ENCODE results near the gene LGSN.
"Not testable (repeated sequence)": the region's sequence is repeated elsewhere in the genome, so short reads cannot be mapped to it uniquely, and the experiment has no call there.

LGSN gene

DNA sequence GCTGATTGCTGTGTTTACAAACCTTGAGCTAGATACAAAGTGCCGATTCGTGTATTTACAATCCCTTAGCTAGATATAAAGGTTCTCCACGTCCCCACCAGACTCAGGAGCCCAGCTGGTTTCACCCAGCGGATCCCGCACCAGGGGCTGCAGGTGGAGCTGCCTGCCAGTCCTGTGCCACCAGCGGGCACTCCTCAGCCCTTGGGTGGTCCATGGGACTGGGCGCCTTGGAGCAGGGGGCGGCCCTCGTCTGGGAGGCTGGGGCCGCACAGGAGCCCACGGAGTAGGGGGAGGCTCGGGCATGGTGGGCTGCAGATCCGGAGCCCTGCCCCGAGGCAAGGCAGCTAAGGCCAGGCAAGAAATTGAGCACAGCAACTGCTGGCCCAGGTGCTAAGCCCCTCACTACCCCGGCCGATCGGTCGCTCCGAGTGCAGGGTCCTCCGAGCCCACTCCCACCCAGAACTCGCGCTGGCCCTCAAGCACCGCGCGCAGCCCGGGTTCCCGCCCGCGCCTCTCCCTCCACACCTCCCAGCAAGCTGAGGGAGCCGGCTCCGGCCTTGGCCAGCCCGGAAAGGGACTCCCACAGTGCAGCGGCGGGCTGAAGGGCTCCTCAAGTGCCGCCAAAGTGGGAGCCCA, 44.9 kb downstream of the LGSN start:
- not testable (repeated sequence) for H2BK12ac ChIP-seq (ENCODE audit: low read length); H3K9me3 ChIP-seq (replicated peaks in 1 of 2; ENCODE audit: control insufficient read depth in 2 of 2, insufficient read depth in 1 of 2, low read depth in 1 of 2, low read length in 2 of 2); H3K27ac ChIP-seq (replicated peaks; ENCODE audit: low read length); H3K4me3 ChIP-seq (ENCODE audit: low read length in 2 of 2); H4K8ac ChIP-seq (ENCODE audit: low read depth, low read length); H2BK5ac ChIP-seq (ENCODE audit: low read length); DNase-seq (ENCODE audit: low spot score); H2BK15ac ChIP-seq (ENCODE audit: low read length); H2BK120ac ChIP-seq (ENCODE audit: low read depth, low read length); H2AK5ac ChIP-seq (ENCODE audit: low read depth, low read length); H3K18ac ChIP-seq (ENCODE audit: low read length); H3K27me3 ChIP-seq (ENCODE audit: control insufficient read depth in 3 of 3, insufficient read depth in 3 of 3, low read depth in 1 of 3, low read length in 3 of 3); H3K36me3 ChIP-seq (replicated peaks in 1 of 2; ENCODE audit: control insufficient read depth in 2 of 2, insufficient read depth in 2 of 2, low read length in 2 of 2); H3K9ac ChIP-seq (ENCODE audit: low read depth, low read length, poor library complexity); H3K4ac ChIP-seq (ENCODE audit: low read length); H4K91ac ChIP-seq (ENCODE audit: low read depth, low read length, poor library complexity); H3K4me1 ChIP-seq (ENCODE audit: control insufficient read depth in 2 of 2, insufficient read depth in 1 of 2, low read depth in 1 of 2, low read length in 2 of 2); H3K23ac ChIP-seq (ENCODE audit: low read depth, low read length, poor library complexity); H3K79me1 ChIP-seq (ENCODE audit: low read depth, low read length); H3K4me2 ChIP-seq (ENCODE audit: insufficient read depth, low read length, poor library complexity, severe bottlenecking); H2AFZ ChIP-seq (ENCODE audit: low read length)
- peak overlapping the region; percentile 21 for H3K14ac ChIP-seq (ENCODE audit: low read length)
- WGBS, 2 donors (ENCODE audit: extremely low coverage in 2 of 2, insufficient read length in 2 of 2, insufficient replicate concordance in 1 of 2): no CpG with 5 or more reads among the region's 35 CpGs

DNA sequence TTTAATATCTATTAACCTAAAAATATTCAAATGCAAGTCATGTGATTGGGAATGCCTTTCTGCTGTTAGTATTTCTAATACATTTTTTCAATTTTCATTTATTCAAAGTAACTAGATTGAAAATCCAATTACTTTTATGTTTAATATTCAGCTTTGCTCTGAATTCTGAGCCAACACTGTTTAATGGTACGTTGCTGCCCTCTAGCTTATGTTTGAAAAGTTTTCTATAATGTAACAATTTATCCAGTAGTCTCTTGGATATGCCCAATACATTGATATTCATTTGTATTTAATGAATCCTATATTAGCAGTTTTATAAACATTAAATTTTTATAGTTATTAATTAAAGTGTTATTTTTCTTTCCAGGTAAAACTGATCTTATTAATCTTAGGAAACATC, 47.4 kb downstream of the LGSN start:
- Histone ChIP-seq H3K23ac (ENCODE audit: low read depth, low read length, poor library complexity) (no peak overlapping the region), H2BK12ac (ENCODE audit: low read length) (no peak overlapping the region), H3K79me1 (ENCODE audit: low read depth, low read length) (no peaks in the 10 kb centered on the region), H2AFZ (ENCODE audit: low read length) (no peak overlapping the region), H2BK5ac (ENCODE audit: low read length) (no peak overlapping the region), H4K8ac (ENCODE audit: low read depth, low read length) (no peak overlapping the region), H3K4me1 (ENCODE audit: control insufficient read depth in 2 of 2, insufficient read depth in 1 of 2, low read depth in 1 of 2, low read length in 2 of 2) (no peaks in the 10 kb centered on the region), H3K9me3 (replicated peaks in 1 of 2; ENCODE audit: control insufficient read depth in 2 of 2, insufficient read depth in 1 of 2, low read depth in 1 of 2, low read length in 2 of 2) (no peaks in the 10 kb centered on the region), H3K4ac (ENCODE audit: low read length) (no peak overlapping the region), H3K36me3 (replicated peaks in 1 of 2; ENCODE audit: control insufficient read depth in 2 of 2, insufficient read depth in 2 of 2, low read length in 2 of 2) (no peaks in the 10 kb centered on the region), H2BK15ac (ENCODE audit: low read length) (no peak overlapping the region), H3K18ac (ENCODE audit: low read length) (no peak overlapping the region), H2BK120ac (ENCODE audit: low read depth, low read length) (no peak overlapping the region), H3K9ac (ENCODE audit: low read depth, low read length, poor library complexity) (no peak overlapping the region), H3K27ac (replicated peaks; ENCODE audit: low read length) (no peak overlapping the region), H2AK5ac (ENCODE audit: low read depth, low read length) (no peak overlapping the region), H4K91ac (ENCODE audit: low read depth, low read length, poor library complexity) (no peak overlapping the region), H3K14ac (ENCODE audit: low read length) (no peak overlapping the region), H3K4me2 (ENCODE audit: insufficient read depth, low read length, poor library complexity, severe bottlenecking) (no peak overlapping the region), H3K27me3 (ENCODE audit: control insufficient read depth in 3 of 3, insufficient read depth in 3 of 3, low read depth in 1 of 3, low read length in 3 of 3) (no peaks in the 10 kb centered on the region), H3K4me3 (ENCODE audit: low read length in 2 of 2) (no peak overlapping the region)
- WGBS, 2 donors (ENCODE audit: extremely low coverage in 2 of 2, insufficient read length in 2 of 2, insufficient replicate concordance in 1 of 2): no CpG with 5 or more reads among the region's 1 CpG
- no peak for DNase-seq (ENCODE audit: low spot score)

DNA sequence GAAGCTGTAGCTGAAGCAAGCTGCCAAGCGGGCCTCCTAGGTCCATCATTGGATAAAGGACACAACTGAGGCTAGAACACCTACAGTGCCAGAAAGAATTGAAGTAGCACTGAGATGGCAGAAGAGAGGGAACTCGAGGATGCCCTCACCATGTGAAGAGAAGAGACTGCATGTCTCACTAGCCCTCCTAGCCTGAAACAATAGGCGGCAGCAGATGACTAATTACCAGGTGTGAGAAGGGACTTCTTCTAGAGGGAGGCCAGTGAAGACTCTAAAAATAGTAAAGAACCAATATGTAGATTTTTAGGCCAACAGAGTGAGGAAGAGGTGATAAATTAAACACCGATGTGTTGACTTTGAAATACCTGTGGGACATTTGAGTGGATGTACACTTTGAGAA, 50.3 kb downstream of the LGSN start:
- Histone ChIP-seq H3K79me1 (ENCODE audit: low read depth, low read length) (no peaks in the 10 kb centered on the region), H2BK12ac (ENCODE audit: low read length) (no peak overlapping the region), H3K4me2 (ENCODE audit: insufficient read depth, low read length, poor library complexity, severe bottlenecking) (no peak overlapping the region), H3K27me3 (ENCODE audit: control insufficient read depth in 3 of 3, insufficient read depth in 3 of 3, low read depth in 1 of 3, low read length in 3 of 3) (no peaks in the 10 kb centered on the region), H3K18ac (ENCODE audit: low read length) (no peak overlapping the region), H3K4me1 (ENCODE audit: control insufficient read depth in 2 of 2, insufficient read depth in 1 of 2, low read depth in 1 of 2, low read length in 2 of 2) (peaks cover 0 to 1% of the 10 kb centered on the region in 2 donors), H2AFZ (ENCODE audit: low read length) (no peak overlapping the region), H3K27ac (replicated peaks; ENCODE audit: low read length) (no peak overlapping the region), H3K4me3 (ENCODE audit: low read length in 2 of 2) (no peak overlapping the region), H3K36me3 (replicated peaks in 1 of 2; ENCODE audit: control insufficient read depth in 2 of 2, insufficient read depth in 2 of 2, low read length in 2 of 2) (no peaks in the 10 kb centered on the region), H3K4ac (ENCODE audit: low read length) (no peak overlapping the region), H3K23ac (ENCODE audit: low read depth, low read length, poor library complexity) (no peak overlapping the region), H4K91ac (ENCODE audit: low read depth, low read length, poor library complexity) (no peak overlapping the region), H3K9me3 (replicated peaks in 1 of 2; ENCODE audit: control insufficient read depth in 2 of 2, insufficient read depth in 1 of 2, low read depth in 1 of 2, low read length in 2 of 2) (no peaks in the 10 kb centered on the region), H3K14ac (ENCODE audit: low read length) (no peak overlapping the region), H2BK120ac (ENCODE audit: low read depth, low read length) (no peak overlapping the region), H2BK15ac (ENCODE audit: low read length) (no peak overlapping the region), H2AK5ac (ENCODE audit: low read depth, low read length) (no peak overlapping the region), H4K8ac (ENCODE audit: low read depth, low read length) (no peak overlapping the region), H3K9ac (ENCODE audit: low read depth, low read length, poor library complexity) (no peak overlapping the region), H2BK5ac (ENCODE audit: low read length) (no peak overlapping the region)
- no CpG with 5 or more reads among the region's 4 CpGs for WGBS, 2 donors (ENCODE audit: extremely low coverage in 2 of 2, insufficient read length in 2 of 2, insufficient replicate concordance in 1 of 2)
- DNase-seq (ENCODE audit: low spot score): no peak

DNA sequence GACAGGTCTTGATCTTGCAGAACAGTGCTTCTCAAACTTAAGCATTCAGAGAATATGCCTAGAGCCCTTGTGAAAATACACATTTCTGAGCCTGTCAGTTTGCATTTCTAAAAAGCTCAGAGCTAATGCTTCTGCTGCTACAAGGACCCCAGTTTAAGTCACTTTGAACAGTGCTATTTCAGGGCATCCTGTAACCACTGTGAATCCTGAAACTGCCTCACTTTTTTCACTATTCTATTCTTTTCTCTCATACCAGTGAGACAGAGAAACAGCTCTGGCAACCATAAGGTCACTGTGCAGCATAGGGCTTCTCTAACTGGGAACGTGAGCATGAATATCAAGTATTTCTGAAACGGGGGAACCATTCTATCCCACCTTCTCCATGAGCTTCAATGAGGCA, 51.2 kb downstream of the LGSN start:
- Histone ChIP-seq H3K4me3 (ENCODE audit: low read length in 2 of 2) (no peak overlapping the region), H3K27me3 (ENCODE audit: control insufficient read depth in 3 of 3, insufficient read depth in 3 of 3, low read depth in 1 of 3, low read length in 3 of 3) (no peaks in the 10 kb centered on the region), H3K36me3 (replicated peaks in 1 of 2; ENCODE audit: control insufficient read depth in 2 of 2, insufficient read depth in 2 of 2, low read length in 2 of 2) (no peaks in the 10 kb centered on the region), H4K91ac (ENCODE audit: low read depth, low read length, poor library complexity) (no peak overlapping the region), H3K79me1 (ENCODE audit: low read depth, low read length) (no peaks in the 10 kb centered on the region), H2BK12ac (ENCODE audit: low read length) (no peak overlapping the region), H2BK120ac (ENCODE audit: low read depth, low read length) (no peak overlapping the region), H2BK5ac (ENCODE audit: low read length) (no peak overlapping the region), H3K9me3 (replicated peaks in 1 of 2; ENCODE audit: control insufficient read depth in 2 of 2, insufficient read depth in 1 of 2, low read depth in 1 of 2, low read length in 2 of 2) (no peaks in the 10 kb centered on the region), H3K4me2 (ENCODE audit: insufficient read depth, low read length, poor library complexity, severe bottlenecking) (no peak overlapping the region), H3K27ac (replicated peaks; ENCODE audit: low read length) (no peak overlapping the region), H2AFZ (ENCODE audit: low read length) (no peak overlapping the region), H3K14ac (ENCODE audit: low read length) (no peak overlapping the region), H3K18ac (ENCODE audit: low read length) (no peak overlapping the region), H3K23ac (ENCODE audit: low read depth, low read length, poor library complexity) (no peak overlapping the region), H2AK5ac (ENCODE audit: low read depth, low read length) (no peak overlapping the region), H4K8ac (ENCODE audit: low read depth, low read length) (no peak overlapping the region), H2BK15ac (ENCODE audit: low read length) (no peak overlapping the region), H3K9ac (ENCODE audit: low read depth, low read length, poor library complexity) (no peak overlapping the region), H3K4ac (ENCODE audit: low read length) (no peak overlapping the region), H3K4me1 (ENCODE audit: control insufficient read depth in 2 of 2, insufficient read depth in 1 of 2, low read depth in 1 of 2, low read length in 2 of 2) (peaks cover 0 to 1% of the 10 kb centered on the region in 2 donors)
- DNase-seq (ENCODE audit: low spot score): no peak
- no CpG with 5 or more reads among the region's 2 CpGs for WGBS, 2 donors (ENCODE audit: extremely low coverage in 2 of 2, insufficient read length in 2 of 2, insufficient replicate concordance in 1 of 2)

Measured in neuronal stem cell (in vitro differentiated cells).